Dendritic cell treated with granulocyte-macrophage colony-stimulating factor and Interleukin-4, amounts not matched to agents 40 ng/mL and 50 ng/mL, for 4 days (primary cell): ENCODE data around the gene CDHR3.

Source experiments
- H3K27ac Mint-ChIP-seq: one replicate; pipeline ENCODE4 v1.8.0; 2022; ENCODE audit warnings: mild to moderate bottlenecking, mixed read lengths
- H3K27me3 Mint-ChIP-seq: one replicate; pipeline ENCODE4 v1.8.0; 2022; ENCODE audit warnings: mild to moderate bottlenecking, mixed read lengths
- H3K36me3 Mint-ChIP-seq: one replicate; pipeline ENCODE4 v1.8.0; 2022; ENCODE audit warnings: low read depth, mixed read lengths
- H3K4me1 Mint-ChIP-seq: one replicate; pipeline ENCODE4 v1.8.0; 2022; ENCODE audit warnings: low read depth, mixed read lengths
- H3K4me3 Mint-ChIP-seq: one replicate; pipeline ENCODE4 v1.8.0; 2022; ENCODE audit warnings: mild to moderate bottlenecking, moderate library complexity, mixed read lengths
- H3K9me3 Mint-ChIP-seq: one replicate; pipeline ENCODE4 v1.8.0; 2022; ENCODE audit warnings: mixed read lengths
- intact Hi-C: fragments of 100-400 bp; cut with micrococcal nuclease; formaldehyde crosslinking; loops from one replicate; pipeline ENCODE4 v1.15.0; 2022

Gene CDHR3

GRCh38 chr7:105963038-105963667, at the start of gene CDHR3:
Gene CDHR3, plus strand, starts transcription at chr7:105963264. Its CDS starts 55 bp downstream, at chr7:105963319.
- H3K36me3 Mint-ChIP-seq, result no peaks in the 10 kb centered on the region
- no peak within 1 kb of the TSS for H3K27ac Mint-ChIP-seq
- H3K27me3 Mint-ChIP-seq, result peaks cover 2% of the 10 kb centered on the region
- no peaks in the 10 kb centered on the region for H3K9me3 Mint-ChIP-seq
- intact Hi-C loops, result no loop called here
- no peaks in the 10 kb centered on the region for H3K4me1 Mint-ChIP-seq
- no peak within 1 kb of the TSS for H3K4me3 Mint-ChIP-seq

DNA sequence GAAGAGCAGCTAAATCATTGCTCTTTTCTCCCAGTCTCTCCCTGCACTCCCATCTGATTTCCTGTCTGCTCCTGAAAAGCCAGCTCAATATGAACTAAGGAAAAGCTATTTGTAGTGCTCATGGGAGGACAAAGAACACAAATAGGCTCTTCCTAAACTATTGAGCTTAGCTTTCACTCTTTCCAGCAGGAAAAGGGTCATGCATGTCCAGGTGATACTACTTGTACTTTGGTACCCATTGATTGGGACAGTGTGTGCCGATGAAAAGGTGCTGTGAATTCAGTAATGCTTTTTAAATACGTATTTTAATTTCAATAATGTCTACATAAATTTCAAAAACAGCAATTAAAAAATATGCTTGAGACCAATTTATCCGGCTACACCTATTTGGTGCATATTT, 49.1 kb upstream of the CDHR3 start:
- intact Hi-C loops, result no loop called here
- H3K4me1 Mint-ChIP-seq, result no peaks in the 10 kb centered on the region
- no peak overlapping the region for H3K4me3 Mint-ChIP-seq
- peaks cover 12% of the 10 kb centered on the region for H3K27me3 Mint-ChIP-seq
- H3K9me3 Mint-ChIP-seq, result peaks cover 14% of the 10 kb centered on the region
- H3K27ac Mint-ChIP-seq, result no peak overlapping the region
- no peaks in the 10 kb centered on the region for H3K36me3 Mint-ChIP-seq

DNA sequence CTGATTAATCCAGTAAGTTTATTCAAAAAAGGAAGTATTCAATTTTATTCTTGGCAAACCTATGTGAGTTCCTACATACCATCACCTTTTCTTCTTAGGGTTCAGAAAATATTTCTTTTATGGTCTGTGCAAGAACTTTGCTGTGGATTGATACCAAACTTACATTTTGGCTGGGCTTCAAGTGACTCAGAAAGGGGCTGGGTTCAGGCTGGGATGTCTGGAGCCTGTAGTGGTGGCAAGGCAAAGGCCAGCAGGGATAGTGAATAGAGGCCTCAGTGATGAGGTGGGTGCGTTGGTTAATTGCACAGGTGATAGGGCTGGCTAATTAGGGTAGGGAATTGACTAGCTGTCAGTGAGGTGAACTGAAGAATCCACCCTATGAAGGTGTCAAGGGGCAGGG, 46.5 kb upstream of the CDHR3 start:
- Mint-ChIP-seq H3K27ac (no peak overlapping the region), H3K4me1 (no peaks in the 10 kb centered on the region), H3K9me3 (peaks cover 18% of the 10 kb centered on the region), H3K4me3 (no peak overlapping the region), H3K27me3 (peaks cover 14% of the 10 kb centered on the region), H3K36me3 (no peaks in the 10 kb centered on the region)
- intact Hi-C loops, result no loop called here

DNA sequence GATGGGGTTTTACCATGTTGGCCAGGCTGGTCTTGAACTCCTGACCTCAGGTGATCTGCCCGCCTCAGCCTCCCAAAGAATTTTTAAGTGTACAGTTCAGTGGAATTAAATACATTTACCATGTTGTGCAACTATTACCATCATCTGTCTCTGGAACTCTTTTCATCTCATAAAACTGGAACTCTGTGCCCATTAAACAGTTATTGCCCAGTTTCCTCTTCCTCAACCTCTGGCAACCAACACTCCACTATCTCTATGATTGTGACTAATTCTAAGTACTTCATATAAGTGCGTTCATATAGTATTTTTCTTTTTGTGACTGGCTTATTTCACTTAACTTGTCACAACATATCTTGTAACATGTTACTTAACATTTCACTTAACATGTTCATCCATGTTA, 45.4 kb upstream of the CDHR3 start:
- Mint-ChIP-seq H3K27me3 (peaks cover 14% of the 10 kb centered on the region), H3K4me1 (no peaks in the 10 kb centered on the region), H3K9me3 (peaks cover 18% of the 10 kb centered on the region), H3K36me3 (no peaks in the 10 kb centered on the region), H3K27ac (no peak overlapping the region), H3K4me3 (no peak overlapping the region)
- intact Hi-C loops, result no loop called here

GRCh38 chr7:105920766-105921165, 42.3 kb upstream of the CDHR3 start:
- no peak overlapping the region for H3K4me3 Mint-ChIP-seq
- intact Hi-C loops, result no loop called here
- peaks cover 32% of the 10 kb centered on the region for H3K9me3 Mint-ChIP-seq
- no peak overlapping the region for H3K27ac Mint-ChIP-seq
- H3K27me3 Mint-ChIP-seq, result peaks cover 6% of the 10 kb centered on the region
- H3K36me3 Mint-ChIP-seq, result no peaks in the 10 kb centered on the region
- no peaks in the 10 kb centered on the region for H3K4me1 Mint-ChIP-seq

DNA sequence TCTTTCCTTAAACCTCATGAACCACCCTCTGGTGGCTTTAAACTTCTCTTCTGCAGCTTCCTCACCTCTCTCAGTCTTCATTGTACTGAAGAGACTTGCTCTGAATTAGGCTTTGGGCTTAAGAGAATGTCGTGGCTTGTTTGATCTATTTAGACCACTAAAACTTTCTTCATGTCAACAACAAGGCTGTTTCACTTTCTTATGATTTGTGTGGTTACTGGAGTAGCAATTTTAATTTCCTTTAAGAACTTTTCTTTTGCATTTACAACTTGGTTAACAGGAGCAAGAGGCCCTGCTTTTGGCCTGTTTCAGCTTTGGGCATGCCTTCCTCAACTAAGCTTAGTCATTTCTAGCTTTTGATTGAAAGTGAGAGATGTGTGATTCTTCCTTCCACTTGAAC, 38.1 kb upstream of the CDHR3 start:
- Mint-ChIP-seq H3K9me3 (peaks cover 17% of the 10 kb centered on the region), H3K4me3 (no peak overlapping the region), H3K27me3 (peaks cover 12% of the 10 kb centered on the region), H3K36me3 (no peaks in the 10 kb centered on the region), H3K4me1 (no peaks in the 10 kb centered on the region), H3K27ac (no peak overlapping the region)
- intact Hi-C loops, result no loop called here

GRCh38 chr7:105926131-105926530, 36.9 kb upstream of the CDHR3 start:
- H3K36me3 Mint-ChIP-seq, result no peaks in the 10 kb centered on the region
- H3K4me3 Mint-ChIP-seq, result no peak overlapping the region
- H3K9me3 Mint-ChIP-seq, result peaks cover 14% of the 10 kb centered on the region
- intact Hi-C loops, result no loop called here
- no peak overlapping the region for H3K27ac Mint-ChIP-seq
- peaks cover 14% of the 10 kb centered on the region for H3K27me3 Mint-ChIP-seq
- no peaks in the 10 kb centered on the region for H3K4me1 Mint-ChIP-seq

- Mint-ChIP-seq H3K27me3 (peaks cover 14% of the 10 kb centered on the region), H3K27ac (no peak overlapping the region), H3K36me3 (no peaks in the 10 kb centered on the region), H3K4me1 (no peaks in the 10 kb centered on the region), H3K9me3 (no peaks in the 10 kb centered on the region), H3K4me3 (no peak overlapping the region)
- intact Hi-C loops, result no loop called here
Observed at GRCh38 chr7:105931179-105931578, 31.9 kb upstream of the CDHR3 start.

GRCh38 chr7:105932835-105933477, 30.1 kb upstream of the CDHR3 start:
- Mint-ChIP-seq H3K4me3 (no peak overlapping the region), H3K4me1 (no peaks in the 10 kb centered on the region), H3K27ac (no peak overlapping the region), H3K36me3 (no peaks in the 10 kb centered on the region), H3K9me3 (no peaks in the 10 kb centered on the region), H3K27me3 (peaks cover 7% of the 10 kb centered on the region)
- intact Hi-C loops, result no loop called here

- Mint-ChIP-seq H3K4me3 (no peak overlapping the region), H3K27ac (no peak overlapping the region), H3K36me3 (no peaks in the 10 kb centered on the region), H3K9me3 (no peaks in the 10 kb centered on the region), H3K4me1 (no peaks in the 10 kb centered on the region), H3K27me3 (peaks cover 5% of the 10 kb centered on the region)
- intact Hi-C loops, result no loop called here
Observed at GRCh38 chr7:105934572-105935185, 28.4 kb upstream of the CDHR3 start.

GRCh38 chr7:105935250-105935649, 27.8 kb upstream of the CDHR3 start:
- Mint-ChIP-seq H3K4me3 (no peak overlapping the region), H3K36me3 (no peaks in the 10 kb centered on the region), H3K27ac (no peak overlapping the region), H3K9me3 (no peaks in the 10 kb centered on the region), H3K4me1 (no peaks in the 10 kb centered on the region), H3K27me3 (peaks cover 2% of the 10 kb centered on the region)
- intact Hi-C loops, result no loop called here

DNA sequence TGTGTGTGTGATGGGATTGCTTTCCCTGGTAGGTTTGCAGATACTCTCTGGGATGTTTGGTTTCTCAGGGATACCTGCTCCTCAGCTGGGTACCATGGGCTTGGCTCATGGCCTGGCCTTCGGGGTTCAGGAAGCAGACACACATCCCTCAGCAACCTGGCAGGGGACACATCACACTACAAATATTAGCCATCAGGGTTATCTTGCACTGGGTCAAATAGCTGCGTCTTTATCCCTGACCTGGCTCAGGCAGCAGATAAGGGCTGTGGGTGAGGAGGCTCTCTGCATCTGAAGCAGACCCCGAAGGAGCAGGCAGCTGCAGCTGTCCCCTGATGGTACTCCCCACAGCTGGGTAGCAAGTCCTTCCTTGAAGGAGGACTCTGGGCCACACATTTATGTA, 25.7 kb upstream of the CDHR3 start:
- no peaks in the 10 kb centered on the region for H3K36me3 Mint-ChIP-seq

GRCh38 chr7:105940109-105940508, 23.0 kb upstream of the CDHR3 start:
- no peaks in the 10 kb centered on the region for H3K36me3 Mint-ChIP-seq
- intact Hi-C loops, result no loop called here
- no peaks in the 10 kb centered on the region for H3K9me3 Mint-ChIP-seq
- H3K27me3 Mint-ChIP-seq, result peaks cover 6% of the 10 kb centered on the region
- no peaks in the 10 kb centered on the region for H3K4me1 Mint-ChIP-seq
- H3K27ac Mint-ChIP-seq, result no peak overlapping the region
- no peak overlapping the region for H3K4me3 Mint-ChIP-seq

More for the DNA sequence above, 25.7 kb upstream of the CDHR3 start:
- intact Hi-C loops, result no loop called here
- peaks cover 6% of the 10 kb centered on the region for H3K27me3 Mint-ChIP-seq
- no peaks in the 10 kb centered on the region for H3K4me1 Mint-ChIP-seq
- H3K9me3 Mint-ChIP-seq, result no peaks in the 10 kb centered on the region
- no peak overlapping the region for H3K4me3 Mint-ChIP-seq
- H3K27ac Mint-ChIP-seq, result no peak overlapping the region

DNA sequence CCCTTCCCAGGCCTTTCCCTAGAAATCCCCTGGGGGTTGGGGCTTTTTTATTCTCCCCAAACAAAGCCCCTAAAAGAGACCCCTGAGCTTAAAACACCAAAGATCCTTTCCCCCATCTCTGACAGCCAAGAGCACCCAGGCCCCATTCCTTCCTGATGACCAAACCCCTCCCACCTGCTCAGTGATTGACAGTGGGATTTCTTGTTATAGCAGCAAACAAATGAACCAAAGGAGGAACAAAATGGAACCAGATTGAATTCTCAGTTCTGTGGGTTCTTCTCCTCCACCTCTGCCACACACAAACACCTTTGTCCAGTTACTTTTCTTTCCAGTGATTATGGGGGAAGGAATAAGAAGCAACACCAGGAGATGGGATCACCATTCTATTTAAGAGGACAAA, 21.5 kb upstream of the CDHR3 start:
- Mint-ChIP-seq H3K36me3 (no peaks in the 10 kb centered on the region), H3K9me3 (no peaks in the 10 kb centered on the region), H3K27me3 (peaks cover 6% of the 10 kb centered on the region), H3K27ac (no peak overlapping the region), H3K4me3 (no peak overlapping the region), H3K4me1 (no peaks in the 10 kb centered on the region)
- intact Hi-C loops, result no loop called here
